GM19240 (cell line): ENCODE measurements around the gene SPATA21.
"Not testable (repeated sequence)": the region's sequence is repeated elsewhere in the genome, so short reads cannot be mapped to it uniquely, and the experiment has no call there.

Experiments used
- DNase-seq: peaks from one replicate; pipeline ENCODE4 v3.0.0; 2011; ENCODE audit warnings: low spot score; ENCODE audit not compliant: insufficient read length

Gene SPATA21

GRCh38 chr1:16436946-16437474 is at the start of gene SPATA21:
SPATA21 (minus strand) TSS chr1:16437424; CDS start chr1:16431371, 6,053 bp downstream.
- no peak for DNase-seq

- DNase-seq, result not testable (repeated sequence)
Observed at GRCh38 chr1:16487011-16487410, 49.8 kb upstream of the SPATA21 start.

GRCh38 chr1:16486316-16486715 is 49.1 kb upstream of the SPATA21 start:
- DNase-seq, result not testable (repeated sequence)

- no peak for DNase-seq
Observed at GRCh38 chr1:16484931-16485330, 47.7 kb upstream of the SPATA21 start.

- no peak for DNase-seq
Observed at GRCh38 chr1:16484501-16484835, 47.2 kb upstream of the SPATA21 start.

GRCh38 chr1:16483639-16484500 is 46.6 kb upstream of the SPATA21 start:
- DNase-seq, result not testable (repeated sequence)

- DNase-seq, result not testable (repeated sequence)
Observed at GRCh38 chr1:16483146-16483545, 45.9 kb upstream of the SPATA21 start.

- no peak for DNase-seq
Observed at GRCh38 chr1:16478091-16478490, 40.9 kb upstream of the SPATA21 start.

- DNase-seq, result not testable (repeated sequence)
Observed at GRCh38 chr1:16475771-16476770, 38.8 kb upstream of the SPATA21 start.

- DNase-seq, result not testable (repeated sequence)
Observed at GRCh38 chr1:16474891-16475290, 37.7 kb upstream of the SPATA21 start.

- DNase-seq, result no peak
Observed at GRCh38 chr1:16474166-16474800, 37.1 kb upstream of the SPATA21 start.

- no peak for DNase-seq
Observed at GRCh38 chr1:16468558-16468957, 31.3 kb upstream of the SPATA21 start.

- no peak for DNase-seq
Observed at GRCh38 chr1:16464917-16465625, 27.8 kb upstream of the SPATA21 start.

- no peak for DNase-seq
Observed at GRCh38 chr1:16462773-16463330, 25.6 kb upstream of the SPATA21 start.

GRCh38 chr1:16461681-16462080 is 24.5 kb upstream of the SPATA21 start:
- DNase-seq, result no peak

GRCh38 chr1:16459352-16459925 is 22.2 kb upstream of the SPATA21 start:
- DNase-seq, result no peak

GRCh38 chr1:16458831-16459230 is 21.6 kb upstream of the SPATA21 start:
- DNase-seq, result no peak

- not testable (repeated sequence) for DNase-seq
Observed at GRCh38 chr1:16456151-16456550, 18.9 kb upstream of the SPATA21 start.

- DNase-seq, result not testable (repeated sequence)
Observed at GRCh38 chr1:16454909-16455308, 17.7 kb upstream of the SPATA21 start.
